H1 (cell line): ENCODE results near the gene COL6A1.

Experiments used
- CHD1 ChIP-seq: IDR thresholded peaks from 2 replicates; pipeline ENCODE4 v1.6.1; 2012; ENCODE audit warnings: low read depth, low read length, improper control_type of control experiment
- EZH2 ChIP-seq: fragments of 200-600 bp; sonication (generic); IDR thresholded peaks from 2 replicates; pipeline ENCODE4 v1.7.1; 2012; ENCODE audit warnings: low read depth, mild to moderate bottlenecking, moderate library complexity, low read length, inconsistent platforms; ENCODE audit not compliant: severe bottlenecking
- HDAC2 ChIP-seq, 2 experiments: fragments of 300-600 bp in 1 of 2; sonication (generic) in 1 of 2; IDR thresholded peaks; 2 replicates each; pipeline ENCODE4 v1.6.1; 2011 to 2012; ENCODE audit warnings: low read depth in 2 of 2, low read length in 2 of 2, mild to moderate bottlenecking in 2 of 2, moderate library complexity in 2 of 2, borderline replicate concordance in 1 of 2, inconsistent platforms in 1 of 2
- JUN ChIP-seq: IDR thresholded peaks from 2 replicates; pipeline ENCODE4 v1.6.1; 2011; ENCODE audit warnings: low read depth, mild to moderate bottlenecking, improper control_type of control experiment, low read length
- JUND ChIP-seq: IDR thresholded peaks from 2 replicates; pipeline ENCODE4 v1.6.1; 2011; ENCODE audit warnings: mild to moderate bottlenecking, improper control_type of control experiment, low read length
- MAFK ChIP-seq: IDR thresholded peaks from 2 replicates; pipeline ENCODE4 v1.6.1; 2012; ENCODE audit warnings: low read depth, mild to moderate bottlenecking, improper control_type of control experiment, low read length
- POLR2AphosphoS5 ChIP-seq: IDR thresholded peaks from 2 replicates; pipeline ENCODE4 v1.6.1; 2011; ENCODE audit warnings: low read depth, low read length
- RAD21 ChIP-seq, 2 experiments: IDR thresholded peaks in 1 of 2; conservative IDR thresholded peaks in 1 of 2; 2 replicates each; pipeline ENCODE4 v1.6.1; 2011; ENCODE audit warnings: low read depth in 2 of 2, low read length in 2 of 2, improper control_type of control experiment in 1 of 2, inconsistent platforms in 1 of 2, mild to moderate bottlenecking in 1 of 2, moderate library complexity in 1 of 2
- SP1 ChIP-seq: IDR thresholded peaks from 2 replicates; pipeline ENCODE4 v1.6.1; 2011; ENCODE audit warnings: low read depth, low read length
- TCF12 ChIP-seq: IDR thresholded peaks from 2 replicates; pipeline ENCODE4 v1.6.1; 2011; ENCODE audit warnings: low read depth, mild to moderate bottlenecking, low read length
- ZNF274 ChIP-seq: IDR thresholded peaks from 2 replicates; pipeline ENCODE4 v1.7.0; 2012; ENCODE audit warnings: low read length, borderline replicate concordance; ENCODE audit errors: extremely low read depth
- TF ChIP-seq, protein P1 (sequence below), 3 experiments: IDR thresholded peaks; 1 replicate in 2 of 3; 2 replicates in 1 of 3; pipeline versions ENCODE4 v1.5.1 to v1.6.1; 2011; ENCODE audit warnings: low read length in 3 of 3, mild to moderate bottlenecking in 3 of 3, inconsistent platforms in 2 of 3, low read depth in 1 of 3, moderate library complexity in 1 of 3; ENCODE audit not compliant: insufficient read depth in 1 of 3; ENCODE audit errors: control extremely low read depth in 1 of 3
- TF ChIP-seq, protein P2 (sequence below): IDR thresholded peaks from 2 replicates; pipeline ENCODE4 v1.6.1; 2011; ENCODE audit warnings: low read length, improper control_type of control experiment

DNA sequence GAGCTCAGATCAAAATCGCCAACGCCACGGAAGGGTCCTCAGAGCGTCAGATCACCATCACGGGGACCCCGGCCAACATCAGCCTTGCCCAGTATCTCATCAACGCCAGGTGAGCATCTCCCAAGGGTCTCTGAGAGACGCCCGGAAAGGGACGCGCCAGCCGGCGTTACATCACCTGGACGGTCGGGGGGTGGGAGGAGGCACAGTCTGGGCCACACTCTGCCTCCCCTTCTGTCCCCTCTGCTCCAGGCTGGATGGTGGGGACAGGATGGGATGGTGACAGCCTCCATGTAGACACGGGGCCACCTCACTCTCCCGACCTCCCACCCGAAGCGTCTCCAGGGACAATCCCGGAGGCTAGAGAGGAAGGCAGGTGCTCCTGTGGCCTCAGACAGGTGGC, 41.5 kb upstream of the COL6A1 start:
- TF ChIP-seq JUND: no peak
- TF ChIP-seq, protein P1, sequence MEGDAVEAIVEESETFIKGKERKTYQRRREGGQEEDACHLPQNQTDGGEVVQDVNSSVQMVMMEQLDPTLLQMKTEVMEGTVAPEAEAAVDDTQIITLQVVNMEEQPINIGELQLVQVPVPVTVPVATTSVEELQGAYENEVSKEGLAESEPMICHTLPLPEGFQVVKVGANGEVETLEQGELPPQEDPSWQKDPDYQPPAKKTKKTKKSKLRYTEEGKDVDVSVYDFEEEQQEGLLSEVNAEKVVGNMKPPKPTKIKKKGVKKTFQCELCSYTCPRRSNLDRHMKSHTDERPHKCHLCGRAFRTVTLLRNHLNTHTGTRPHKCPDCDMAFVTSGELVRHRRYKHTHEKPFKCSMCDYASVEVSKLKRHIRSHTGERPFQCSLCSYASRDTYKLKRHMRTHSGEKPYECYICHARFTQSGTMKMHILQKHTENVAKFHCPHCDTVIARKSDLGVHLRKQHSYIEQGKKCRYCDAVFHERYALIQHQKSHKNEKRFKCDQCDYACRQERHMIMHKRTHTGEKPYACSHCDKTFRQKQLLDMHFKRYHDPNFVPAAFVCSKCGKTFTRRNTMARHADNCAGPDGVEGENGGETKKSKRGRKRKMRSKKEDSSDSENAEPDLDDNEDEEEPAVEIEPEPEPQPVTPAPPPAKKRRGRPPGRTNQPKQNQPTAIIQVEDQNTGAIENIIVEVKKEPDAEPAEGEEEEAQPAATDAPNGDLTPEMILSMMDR (IDR thresholded peaks at IDR 0.05; ENCODE audit: control extremely low read depth in 1 of 3, insufficient read depth in 1 of 3, low read depth in 1 of 3, low read length in 3 of 3): no peak
- TF ChIP-seq ZNF274: no peak
- TF ChIP-seq HDAC2 (IDR thresholded peaks at IDR 0.05; ENCODE audit: borderline replicate concordance in 1 of 2, low read depth in 2 of 2, low read length in 2 of 2): no peak
- no peak for TF ChIP-seq SP1
- TF ChIP-seq RAD21 (IDR thresholded peaks at IDR 0.05 in 1 of 2, conservative IDR thresholded peaks at IDR 0.05 in 1 of 2; ENCODE audit: low read depth in 2 of 2, low read length in 2 of 2): no peak
- TF ChIP-seq JUN: no peak
- TF ChIP-seq, protein P2, sequence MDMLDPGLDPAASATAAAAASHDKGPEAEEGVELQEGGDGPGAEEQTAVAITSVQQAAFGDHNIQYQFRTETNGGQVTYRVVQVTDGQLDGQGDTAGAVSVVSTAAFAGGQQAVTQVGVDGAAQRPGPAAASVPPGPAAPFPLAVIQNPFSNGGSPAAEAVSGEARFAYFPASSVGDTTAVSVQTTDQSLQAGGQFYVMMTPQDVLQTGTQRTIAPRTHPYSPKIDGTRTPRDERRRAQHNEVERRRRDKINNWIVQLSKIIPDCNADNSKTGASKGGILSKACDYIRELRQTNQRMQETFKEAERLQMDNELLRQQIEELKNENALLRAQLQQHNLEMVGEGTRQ: no peak
- TF ChIP-seq TCF12: no peak
- no peak for TF ChIP-seq POLR2AphosphoS5
- TF ChIP-seq CHD1: no peak
- TF ChIP-seq MAFK: no peak
- no peak for TF ChIP-seq EZH2
